Breast epithelium (tissue), 3 donors: ENCODE results near the gene NT5DC4.

ENCODE experiments used
- CTCF ChIP-seq, 3 donors: fragments of 450-650 bp; IDR thresholded peaks; one replicate each; pipeline ENCODE4 v1.5.1; 2016 to 2017; ENCODE audit warnings: antibody characterized with exemption in 3 of 3, mild to moderate bottlenecking in 3 of 3, moderate library complexity in 3 of 3
- POLR2A ChIP-seq: fragments of 450-650 bp; IDR thresholded peaks from one replicate; pipeline ENCODE4 v1.6.1; 2016; ENCODE audit warnings: antibody characterized with exemption, mild to moderate bottlenecking, moderate library complexity
- POLR2AphosphoS5 ChIP-seq, 3 donors: sonication (generic); formaldehyde crosslinking; IDR thresholded peaks; one replicate each; pipeline ENCODE4 v1.6.1; 2017; ENCODE audit warnings: antibody characterized with exemption in 3 of 3

GRCh38 chr2:112714331-112714730, 6.5 kb upstream of the NT5DC4 start:
- TF ChIP-seq POLR2AphosphoS5 (IDR thresholded peaks at IDR 0.05) (no peak), CTCF (IDR thresholded peaks at IDR 0.05) (no peak), POLR2A (no peak)
